ENCODE results near the gene FAM13A.

DNA sequence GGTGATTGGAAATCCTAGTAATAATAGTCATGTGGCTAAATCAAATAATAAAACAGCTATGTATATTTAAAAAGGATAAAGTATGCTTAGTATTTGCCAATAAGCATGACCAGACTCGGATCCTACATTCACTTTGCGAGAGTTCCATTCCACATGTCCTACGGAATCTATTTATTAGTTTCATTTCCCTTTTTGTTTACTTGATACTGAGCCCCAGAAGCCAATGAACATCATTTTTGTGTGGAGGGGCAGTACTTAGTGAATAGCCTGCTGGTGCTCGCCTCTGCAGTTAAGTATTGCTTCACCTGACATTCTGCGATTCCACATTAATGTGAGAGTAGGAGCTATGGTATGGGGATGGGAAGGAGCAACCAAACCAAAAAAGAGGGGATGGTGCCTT, 300.8 kb downstream of the FAM13A start:
- TF ChIP-seq, protein P1, sequence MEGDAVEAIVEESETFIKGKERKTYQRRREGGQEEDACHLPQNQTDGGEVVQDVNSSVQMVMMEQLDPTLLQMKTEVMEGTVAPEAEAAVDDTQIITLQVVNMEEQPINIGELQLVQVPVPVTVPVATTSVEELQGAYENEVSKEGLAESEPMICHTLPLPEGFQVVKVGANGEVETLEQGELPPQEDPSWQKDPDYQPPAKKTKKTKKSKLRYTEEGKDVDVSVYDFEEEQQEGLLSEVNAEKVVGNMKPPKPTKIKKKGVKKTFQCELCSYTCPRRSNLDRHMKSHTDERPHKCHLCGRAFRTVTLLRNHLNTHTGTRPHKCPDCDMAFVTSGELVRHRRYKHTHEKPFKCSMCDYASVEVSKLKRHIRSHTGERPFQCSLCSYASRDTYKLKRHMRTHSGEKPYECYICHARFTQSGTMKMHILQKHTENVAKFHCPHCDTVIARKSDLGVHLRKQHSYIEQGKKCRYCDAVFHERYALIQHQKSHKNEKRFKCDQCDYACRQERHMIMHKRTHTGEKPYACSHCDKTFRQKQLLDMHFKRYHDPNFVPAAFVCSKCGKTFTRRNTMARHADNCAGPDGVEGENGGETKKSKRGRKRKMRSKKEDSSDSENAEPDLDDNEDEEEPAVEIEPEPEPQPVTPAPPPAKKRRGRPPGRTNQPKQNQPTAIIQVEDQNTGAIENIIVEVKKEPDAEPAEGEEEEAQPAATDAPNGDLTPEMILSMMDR (IDR thresholded peaks at IDR 0.05): no peak
- no peak for TF ChIP-seq EZH2 (IDR thresholded peaks at IDR 0.05; ENCODE audit: borderline replicate concordance, insufficient read depth, low read depth, low read length, poor library complexity, severe bottlenecking)
